K562 (cell line): ENCODE data around the gene PCDHGA5. TPM values are rescaled to one million over a fixed set of nuclear protein-coding genes. Genes with fewer than 3 reads are reported as not detected.
"Not testable (repeated sequence)": the region's sequence is repeated elsewhere in the genome, so short reads cannot be mapped to it uniquely, and the experiment has no call there.

Experiments
- ATAC-seq: fragments of 200-7000 bp; cut with Tn5 transposase; 3 replicates; pipeline ENCODE4 v1.9.1; 2020; ENCODE audit warnings: moderate library complexity
- BruUV-seq: library from RNA; stranded (reverse); fragments of 400-500 nt; replicated peaks from 2 replicates; lab custom pipeline; 2021; lab: Mats Ljungman, UMichigan
- CTCF ChIA-PET: fragments of 300-600 bp; formaldehyde crosslinking; extraction: SDS; loops from one replicate; lab custom pipeline; 2021; ENCODE audit warnings: low intra/inter-chr PET ratio; lab: Yijun Ruan, JAX
- POLR2A ChIA-PET: fragments of 300-600, 350-650 bp; sonication (Branson Sonifier 250); formaldehyde crosslinking; extraction: SDS; loops from one replicate; lab custom pipeline; 2021; ENCODE audit warnings: antibody characterized with exemption, inconsistent platforms; lab: Yijun Ruan, JAX
- DNase-seq, 4 experiments: peaks; one replicate each; pipeline versions ENCODE4 v3.0.0 to v3.0.0-alpha.2; 2011 to 2018; ENCODE audit warnings: low spot score in 3 of 4, mixed read lengths in 3 of 4; ENCODE audit errors: extremely low read depth in 1 of 4
- FAIRE-seq: peaks from 2 replicates; lab custom pipeline; 2011; peaks lifted over from hg19 to GRCh38; lab: Jason Lieb, UNC
- H2AFZ ChIP-seq: 2 replicates; pipeline ENCODE4 v1.6.0; 2011; ENCODE audit warnings: low read depth, low read length, control low read depth, inconsistent platforms
- H3K27ac ChIP-seq: fragments of 200-600 bp; 3 replicates; pipeline ENCODE4 v1.8.0; 2011; ENCODE audit warnings: low read depth, mild to moderate bottlenecking, control low read depth, inconsistent platforms, low read length, moderate library complexity, mixed read lengths; ENCODE audit errors: extremely low read depth
- H3K27me3 ChIP-seq, 2 experiments: fragments of 300-600 bp in 1 of 2; 2 replicates in 1 of 2; 3 replicates in 1 of 2; pipeline versions ENCODE4 v1.6.0 to v1.8.0; 2011; ENCODE audit warnings: inconsistent platforms in 2 of 2, low read length in 2 of 2, mild to moderate bottlenecking in 1 of 2, mixed read lengths in 1 of 2, moderate library complexity in 1 of 2; ENCODE audit not compliant: control insufficient read depth in 2 of 2, insufficient read depth in 2 of 2
- H3K36me3 ChIP-seq: fragments of 300-600 bp; 3 replicates; pipeline ENCODE4 v1.8.0; 2011; ENCODE audit warnings: mild to moderate bottlenecking, low read length, inconsistent platforms; ENCODE audit not compliant: control insufficient read depth, insufficient read depth
- H3K4me1 ChIP-seq, 2 experiments: fragments of 200-600 bp in 1 of 2; replicated peaks in 1 of 2; 2 replicates in 1 of 2; 3 replicates in 1 of 2; pipeline versions ENCODE4 v1.5.1 to v1.8.0; 2011; ENCODE audit warnings: inconsistent platforms in 2 of 2, low read length in 2 of 2, mild to moderate bottlenecking in 1 of 2, mixed read lengths in 1 of 2, moderate library complexity in 1 of 2; ENCODE audit not compliant: control insufficient read depth in 2 of 2, insufficient read depth in 2 of 2
- H3K4me2 ChIP-seq: 2 replicates; pipeline ENCODE4 v1.6.1; 2011; ENCODE audit warnings: low read length, control low read depth, inconsistent platforms, mixed read lengths; ENCODE audit not compliant: insufficient read depth
- H3K4me3 ChIP-seq: fragments of 200-600 bp; sonication (generic), shearing (Covaris generic); 2 replicates; pipeline ENCODE4 v1.5.1; 2016; ENCODE audit warnings: control low read depth, inconsistent platforms
- H3K79me2 ChIP-seq: fragments of 200-600 bp; 3 replicates; pipeline ENCODE4 v1.8.0; 2011; ENCODE audit warnings: low read length, inconsistent platforms; ENCODE audit not compliant: control insufficient read depth, insufficient read depth
- H3K9ac ChIP-seq, 2 experiments: 2 replicates each; pipeline versions ENCODE4 v1.6.0 to v1.6.1; 2011; ENCODE audit warnings: low read depth in 2 of 2, low read length in 2 of 2, control low read depth in 1 of 2, inconsistent platforms in 1 of 2, mild to moderate bottlenecking in 1 of 2, mixed read lengths in 1 of 2; ENCODE audit not compliant: insufficient read depth in 1 of 2
- H3K9me1 ChIP-seq: one replicate; pipeline ENCODE4 v1.6.0; 2011; ENCODE audit warnings: inconsistent platforms, mild to moderate bottlenecking, low read length, moderate library complexity; ENCODE audit not compliant: control insufficient read depth, insufficient read depth
- H3K9me3 ChIP-seq: replicated peaks from 2 replicates; pipeline ENCODE4 v1.5.1; 2011; ENCODE audit warnings: low read depth, low read length, inconsistent platforms; ENCODE audit not compliant: control insufficient read depth, insufficient read depth
- H4K20me1 ChIP-seq: replicated peaks from 2 replicates; pipeline ENCODE4 v1.6.1; 2011; ENCODE audit warnings: low read length, inconsistent platforms, mixed read lengths; ENCODE audit not compliant: control insufficient read depth, insufficient read depth
- CBX3 ChIP-seq, 2 experiments: IDR thresholded peaks; 1 replicate in 1 of 2; 2 replicates in 1 of 2; pipeline ENCODE4 v1.6.1; 2012; ENCODE audit warnings: inconsistent platforms in 2 of 2, low read length in 2 of 2, borderline replicate concordance in 1 of 2, control low read depth in 1 of 2
- CTBP1 ChIP-seq: fragments of 450-650 bp; IDR thresholded peaks from 2 replicates; pipeline ENCODE4 v1.6.1; 2016; ENCODE audit warnings: borderline replicate concordance
- CTCF ChIP-seq, 3 experiments: IDR thresholded peaks in 2 of 3; conservative IDR thresholded peaks in 1 of 3; 2 replicates each; pipeline ENCODE4 v1.5.1; 2011 to 2012; ENCODE audit warnings: low read length in 3 of 3, mild to moderate bottlenecking in 3 of 3, control low read depth in 2 of 3, improper control_type of control experiment in 1 of 3, inconsistent platforms in 1 of 3, low read depth in 1 of 3, mixed read lengths in 1 of 3, moderate library complexity in 1 of 3; ENCODE audit not compliant: insufficient read depth in 2 of 3
- DEAF1 ChIP-seq: fragments of 450-650 bp; formaldehyde crosslinking; IDR thresholded peaks from 2 replicates; pipeline ENCODE4 v1.4.0; 2020; ENCODE audit warnings: mild to moderate bottlenecking, moderate library complexity
- ELF1 ChIP-seq: fragments of 200-800 bp; sonication (Bioruptor generic); IDR thresholded peaks from 2 replicates; pipeline ENCODE4 v1.6.1; 2016; ENCODE audit warnings: missing genetic modification characterization, missing compliant biosample characterization
- MAZ ChIP-seq, 2 experiments: fragments of 450-650 bp in 1 of 2; sonication (generic) in 1 of 2; formaldehyde crosslinking; IDR thresholded peaks in 1 of 2; conservative IDR thresholded peaks in 1 of 2; 2 replicates each; pipeline versions ENCODE4 v1.4.0 to v1.5.0; 2020; ENCODE audit warnings: mild to moderate bottlenecking in 1 of 2, missing genetic modification reagents in 1 of 2
- MYC ChIP-seq, 2 experiments: fragments of 250-450 bp in 1 of 2; sonication (Bioruptor Pico) in 1 of 2; IDR thresholded peaks; 2 replicates each; pipeline versions ENCODE4 v1.5.1 to v1.6.1; 2012 to 2021; ENCODE audit warnings: low read depth in 2 of 2, borderline replicate concordance in 1 of 2, improper control_type of control experiment in 1 of 2, low read length in 1 of 2, mild to moderate bottlenecking in 1 of 2, moderate library complexity in 1 of 2
- RAD21 ChIP-seq, 2 experiments: fragments of 250-450 bp in 1 of 2; fragments of 450-650 bp in 1 of 2; sonication (Bioruptor Pico) in 1 of 2; formaldehyde crosslinking in 1 of 2; IDR thresholded peaks in 1 of 2; conservative IDR thresholded peaks in 1 of 2; 2 replicates each; pipeline versions ENCODE4 v1.4.0 to v1.8.0; 2020 to 2022; ENCODE audit warnings: mild to moderate bottlenecking in 2 of 2, moderate library complexity in 1 of 2
- WGBS: fragments of 100-300 bp; shearing (Covaris generic); methylation state at CpG from one replicate; pipeline ENCODE4 v1.1.6; 2016; ENCODE audit warnings: low coverage, mixed read lengths; ENCODE audit not compliant: insufficient coverage; ENCODE audit errors: missing lambda C conversion rate; 5-methylcytosine and 5-hydroxymethylcytosine counted together
- in situ Hi-C: fragments of 300-500 bp; cut with MboI; formaldehyde crosslinking; loops from 4 replicates; pipeline ENCODE4 v1.15.0; 2018; ENCODE audit warnings: inconsistent platforms, mixed read lengths
- intact Hi-C: fragments of 100-400 bp; cut with micrococcal nuclease; formaldehyde crosslinking; loops from 2 replicates; pipeline ENCODE4 v1.14.2; 2022
- polyA plus RNA-seq, 8 experiments: library from polyadenylated mRNA; depleted of rRNA in 4 of 8; stranded (reverse) in 5 of 8; unstranded in 3 of 8; fragments of >200 nt; fragmentation: Nextera tagmentation in 2 of 8; fragmentation: Illumina TruSeq in 1 of 8; extraction: Ambion mirVana in 2 of 8; extraction: Trizol in 1 of 8; gene quantifications; 2 replicates each; pipeline versions ENCODE4 v1.2.1 to v1.2.3, GENCODE V29; 2011 to 2014; ENCODE audit warnings: inconsistent platforms in 1 of 8, missing spikeins in 1 of 8
- total RNA-seq, 7 experiments: library from RNA; depleted of rRNA in 6 of 7; stranded (reverse); fragments of >200 nt in 6 of 7; fragmentation: Illumina TruSeq in 2 of 7; extraction: Trizol in 2 of 7; gene quantifications; 2 replicates each; pipeline versions ENCODE4 v1.2.1 to v1.2.3, GENCODE V29; 2011 to 2021; ENCODE audit warnings: low replicate concordance in 1 of 7

The PCDHGA5 gene
- total and polyA plus RNA-seq, 9 of the 15 experiments (the other 6 are each of a cell fraction or from before 2014, with no cell fraction given) = 0.01 to 0.18 (median 0.12) TPM; not detected in 1

GRCh38 chr5:141346017-141346416, 17.9 kb upstream of the PCDHGA5 start:
- H3K27me3 ChIP-seq, H3K9me3 ChIP-seq, CTCF ChIA-PET, ATAC-seq, H3K79me2 ChIP-seq, H3K27ac ChIP-seq, H3K36me3 ChIP-seq, BruUV-seq, H4K20me1 ChIP-seq, H3K4me3 ChIP-seq, H2AFZ ChIP-seq, H3K4me2 ChIP-seq, H3K9ac ChIP-seq, POLR2A ChIA-PET, intact Hi-C loops, H3K4me1 ChIP-seq, DNase-seq, FAIRE-seq, in situ Hi-C loops, H3K9me1 ChIP-seq: not testable (repeated sequence)
- 19% methylated on average over 3 of the region's 35 CpGs for WGBS

- POLR2A ChIA-PET = interaction anchor here (0.5 to 1.2 kb wide), 4 partner anchors 20 to 521 kb away, joined by 3 read pairs; no protein-coding TSS in a partner anchor
- no peak for TF ChIP-seq MYC (IDR thresholded peaks at IDR 0.05; ENCODE audit: low read depth, low read length)
- TF ChIP-seq MYC (CRISPR knock-in tag; IDR thresholded peaks at IDR 0.05; ENCODE audit: borderline replicate concordance, low read depth) = no peak
- TF ChIP-seq MAZ (CRISPR knock-in tag; conservative IDR thresholded peaks at IDR 0.05 in 1 of 2, IDR thresholded peaks at IDR 0.05 in 1 of 2) = peak in 1 of 2 experiments; percentile 40; a peak in 1 of 4 replicates
- 0 out of 2 replicates have a peak, but pooled peaks have one; percentile 40 for TF ChIP-seq ELF1 (tag)
- TF ChIP-seq DEAF1 = peak; percentile 35; the same call in 1 of the 2 replicates
- peak; percentile 59 to 62 for TF ChIP-seq RAD21 (CRISPR knock-in tag; conservative IDR thresholded peaks at IDR 0.05 in 1 of 2, IDR thresholded peaks at IDR 0.05 in 1 of 2)
- 0 out of 3 replicates have a peak, but pooled peaks of 1 of the 2 experiments have one; percentile 17 for TF ChIP-seq CBX3 (IDR thresholded peaks at IDR 0.05; ENCODE audit: borderline replicate concordance in 1 of 2, low read length in 2 of 2)
- TF ChIP-seq CTBP1 = 0 out of 2 replicates have a peak, but pooled peaks have one; percentile 12
- peak; percentile 73 to 84 (median 81) for TF ChIP-seq CTCF (IDR thresholded peaks at IDR 0.05 in 2 of 3, conservative IDR thresholded peaks at IDR 0.05 in 1 of 3; ENCODE audit: insufficient read depth in 2 of 3, low read depth in 1 of 3, low read length in 3 of 3)
Measured at GRCh38 chr5:141349917-141350619, 13.9 kb upstream of the PCDHGA5 start, which contains the start of gene PCDHGB1. Gene PCDHGB1, plus strand, starts transcription at chr5:141350099. Its CDS starts 162 bp downstream, at chr5:141350261.

More at GRCh38 chr5:141349917-141350619, 13.9 kb upstream of the PCDHGA5 start, which contains the start of gene PCDHGB1:
- Histone ChIP-seq H3K4me3 (peak within 1 kb of the TSS; percentile 43), H3K9me1 (no peaks in the 10 kb centered on the region), H3K36me3 (no peaks in the 10 kb centered on the region), H3K9ac (peak within 1 kb of the TSS in 1 of 2 experiments; percentile 83; a peak in 1 of 4 replicates), H3K27ac (no peak within 1 kb of the TSS), H4K20me1 (no peaks in the 10 kb centered on the region), H3K4me1 (peaks cover 0 to 2% of the 10 kb centered on the region in 2 experiments; a peak in 2 of 5 replicates), H3K4me2 (peak within 1 kb of the TSS; percentile 77), H3K79me2 (no peaks in the 10 kb centered on the region), H3K27me3 (peaks cover 0 to 12% of the 10 kb centered on the region in 2 experiments; a peak in 3 of 5 replicates), H2AFZ (peak within 1 kb of the TSS; percentile 87), H3K9me3 (no peaks in the 10 kb centered on the region)
- WGBS = 3% methylated on average over 29 of the region's 29 CpGs
- ATAC-seq (peak; percentile 99), FAIRE-seq (peak; percentile 86), DNase-seq (peak; percentile 44 to 75 (median 62))
- CTCF ChIA-PET = interaction anchor here (0.6 to 1.5 kb wide), 7 partner anchors 12 to 1483 kb away, joined by 3 to 9 read pairs (median 4); partner anchors contain the start of gene PCDHGA2
- intact Hi-C loops = no loop called here
- in situ Hi-C loops = no loop called here
- TSS peak; percentile 42 for BruUV-seq
